HG03342 (cell line): ENCODE measurements around the gene THADA.
A peak's percentile ranks its signal among the peaks of the same experiment; 100 is the strongest.
"Not testable (repeated sequence)": the region's sequence is repeated elsewhere in the genome, so short reads cannot be mapped to it uniquely, and the experiment has no call there.

Experiments used
- ATAC-seq: cut with Tn5 transposase; IDR thresholded peaks from one replicate; pipeline ENCODE4 v1.9.1; 2021; ENCODE audit warnings: mild to moderate bottlenecking, moderate library complexity; ENCODE audit not compliant: unreplicated experiment

THADA gene

GRCh38 chr2:43540021-43540779 is 55.6 kb downstream of the THADA start:
- ATAC-seq: no peak

DNA sequence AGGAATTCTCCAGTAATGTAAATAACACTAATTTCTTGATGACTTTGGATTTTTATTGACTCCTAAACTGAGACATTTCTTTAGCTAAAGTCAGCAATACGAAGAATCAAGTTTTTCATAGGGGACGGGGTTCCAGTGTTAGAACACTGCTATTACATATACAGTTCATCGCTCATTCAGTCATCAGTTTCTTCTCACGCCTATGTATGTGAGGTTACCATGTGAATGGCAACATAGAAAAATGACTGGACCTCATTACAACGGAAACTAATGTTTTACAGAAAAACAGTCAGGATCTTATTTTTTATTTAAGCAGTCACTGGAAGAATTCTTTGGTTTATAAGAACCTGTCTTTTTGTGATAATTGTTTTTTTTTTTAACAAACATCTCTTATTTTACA is 56.4 kb downstream of the THADA start:
- ATAC-seq: no peak

DNA sequence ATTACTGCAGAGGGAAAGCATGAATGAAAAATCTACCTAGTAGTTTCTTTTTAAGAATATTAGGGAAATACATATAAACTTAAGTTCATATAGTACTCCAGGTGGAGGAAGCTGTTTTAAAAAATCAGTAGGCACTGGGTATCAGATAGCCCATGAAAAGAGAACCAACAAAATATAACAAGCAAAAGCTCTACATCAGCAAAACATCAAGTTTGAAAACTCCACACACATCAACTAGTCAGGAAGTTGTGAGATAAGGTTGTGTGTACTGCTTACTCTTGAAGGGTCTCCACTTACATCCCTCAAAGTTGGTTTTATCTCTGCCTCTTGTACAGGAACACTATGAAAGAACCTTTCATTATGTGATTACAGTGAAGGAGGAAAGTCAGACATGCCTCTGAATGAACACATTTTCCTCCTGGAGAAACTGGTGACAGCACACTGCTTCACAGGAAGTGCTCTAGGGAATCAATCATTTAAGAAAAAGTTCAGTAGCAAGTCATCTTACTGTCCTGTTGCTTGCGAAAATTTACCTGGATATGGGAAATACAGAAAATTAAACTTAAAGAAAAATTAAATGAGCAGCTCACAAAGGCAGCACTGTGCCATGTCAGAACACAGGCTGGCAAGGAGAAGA is 57.7 kb downstream of the THADA start:
- ATAC-seq: no peak

DNA sequence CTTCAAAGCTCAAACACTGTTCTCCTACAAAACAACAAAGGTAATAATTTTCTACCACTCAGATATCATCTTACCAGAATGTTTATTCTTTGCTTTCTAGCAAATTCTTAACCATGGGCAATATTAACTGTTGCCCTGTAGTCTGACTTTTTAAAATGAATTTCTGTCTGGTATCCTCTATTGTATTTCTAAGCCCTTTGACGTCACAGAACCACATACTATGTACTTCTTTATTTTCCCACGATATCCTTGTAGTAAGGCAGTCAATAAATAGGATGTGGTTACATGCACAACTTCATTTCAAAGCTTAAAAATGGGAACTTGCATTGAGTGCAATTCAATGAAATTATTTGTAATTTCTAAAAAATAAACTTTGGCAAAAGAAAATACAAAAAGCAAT is 58.7 kb downstream of the THADA start:
- ATAC-seq: no peak

GRCh38 chr2:43534569-43534968 is 61.3 kb downstream of the THADA start:
- ATAC-seq: no peak

DNA sequence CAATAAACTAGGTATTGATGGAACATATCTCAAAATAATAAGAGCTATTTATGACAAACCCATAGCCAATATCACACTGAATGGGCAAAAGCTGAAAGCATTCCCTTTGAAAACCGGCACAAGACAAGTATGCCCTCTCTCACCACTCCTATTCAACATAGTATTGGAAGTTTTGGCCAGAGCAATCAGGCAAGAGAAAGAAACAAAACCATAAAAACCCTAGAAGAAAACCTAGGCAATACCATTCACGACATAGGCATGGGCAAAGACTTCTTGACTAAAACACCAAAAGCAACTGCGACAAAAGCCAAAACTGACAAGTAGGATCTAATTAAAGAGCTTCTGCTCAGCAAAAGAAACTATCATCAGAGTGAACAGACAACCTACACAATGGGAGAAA is 63.3 kb downstream of the THADA start:
- ATAC-seq: not testable (repeated sequence)

GRCh38 chr2:43531251-43531650 is 64.6 kb downstream of the THADA start:
- no peak for ATAC-seq

DNA sequence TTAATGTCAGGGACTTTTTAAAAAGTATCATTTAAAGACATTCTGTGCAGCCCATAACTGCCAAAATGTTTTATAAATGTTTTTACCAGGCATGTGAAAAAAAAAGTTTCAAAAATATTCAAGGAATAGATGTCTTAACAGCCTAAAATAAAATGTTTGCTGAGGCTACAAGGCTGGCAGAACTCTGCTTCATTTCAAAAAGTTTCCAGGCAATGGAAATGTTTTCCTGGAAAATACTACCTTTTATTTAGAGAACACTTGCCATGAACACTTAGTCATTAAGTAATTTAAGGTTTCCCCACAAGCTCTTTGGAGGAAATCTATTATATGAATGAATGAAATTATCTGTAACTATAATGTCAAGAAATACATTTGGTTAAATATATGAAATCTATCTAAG is 68.8 kb downstream of the THADA start:
- no peak for ATAC-seq

DNA sequence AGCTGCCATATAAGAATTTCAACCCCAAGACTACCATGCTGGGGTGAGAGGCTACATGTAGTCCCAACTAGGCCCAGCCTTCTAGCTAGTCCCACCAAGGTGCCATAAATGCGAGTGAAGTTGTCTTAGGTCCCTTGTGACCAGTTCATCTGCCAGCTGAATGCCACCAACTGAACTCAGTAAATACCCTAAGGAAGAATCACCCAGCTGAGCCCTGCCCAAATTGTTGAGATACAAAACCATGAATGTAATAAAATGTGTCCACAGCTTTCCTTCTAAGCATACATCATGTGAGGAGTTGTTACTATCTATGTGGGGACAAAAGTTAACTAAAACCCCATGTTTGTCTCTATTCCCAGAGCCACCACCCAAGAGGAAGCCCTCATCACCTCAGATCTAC is 70.3 kb downstream of the THADA start:
- ATAC-seq: no peak

- ATAC-seq: no peak
These were observed 71.5 kb downstream of the THADA start for GRCh38 chr2:43524177-43524965.

DNA sequence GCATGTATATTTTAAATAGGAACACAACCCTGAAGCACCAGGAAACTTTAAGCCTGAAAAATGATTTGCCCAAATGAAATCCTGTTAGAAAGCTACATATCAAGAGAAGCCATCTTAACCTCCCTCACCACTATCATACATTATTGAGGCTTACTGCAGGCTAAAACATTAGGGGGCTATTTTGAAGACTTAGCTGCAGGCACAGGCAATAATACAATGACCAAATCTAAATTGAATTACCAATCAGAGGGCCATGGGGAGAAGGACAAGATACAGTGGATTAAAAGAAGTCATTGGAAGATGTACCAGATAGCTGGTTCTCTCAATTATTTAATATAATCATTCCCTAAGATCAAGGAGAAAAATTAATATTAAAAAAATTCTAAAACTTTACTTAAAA is 73.7 kb downstream of the THADA start:
- ATAC-seq: no peak

- ATAC-seq: no peak
These were observed 74.3 kb downstream of the THADA start for GRCh38 chr2:43521568-43521967.

DNA sequence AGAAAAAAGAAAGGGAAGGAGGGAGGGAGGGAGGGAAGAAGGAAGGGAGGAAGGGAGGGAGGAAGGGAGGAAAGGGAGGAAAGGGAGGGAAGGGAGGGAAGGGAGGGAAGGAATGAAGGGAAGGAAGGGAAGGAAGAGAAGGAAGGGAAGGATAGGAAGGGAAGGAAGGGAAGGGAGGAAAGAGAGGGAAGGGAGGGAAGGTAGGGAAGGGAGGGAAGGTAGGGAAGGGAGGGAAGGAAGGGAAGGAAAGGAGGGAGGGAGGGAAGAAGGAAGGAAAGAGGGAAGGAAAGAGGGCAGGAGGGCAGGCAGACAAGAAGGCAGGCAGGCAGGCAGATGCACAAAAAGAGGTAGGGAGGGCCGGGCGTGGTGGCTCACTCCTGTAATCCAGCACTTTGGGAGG is 74.9 kb downstream of the THADA start:
- ATAC-seq: no peak

GRCh38 chr2:43519643-43520221 is 76.1 kb downstream of the THADA start:
- ATAC-seq: no peak

GRCh38 chr2:43518718-43519117 is 77.1 kb downstream of the THADA start:
- ATAC-seq: no peak

- ATAC-seq: no peak
These were observed 77.7 kb downstream of the THADA start for GRCh38 chr2:43518181-43518580.

- ATAC-seq: no peak
These were observed 79.9 kb downstream of the THADA start for GRCh38 chr2:43515807-43516497.

DNA sequence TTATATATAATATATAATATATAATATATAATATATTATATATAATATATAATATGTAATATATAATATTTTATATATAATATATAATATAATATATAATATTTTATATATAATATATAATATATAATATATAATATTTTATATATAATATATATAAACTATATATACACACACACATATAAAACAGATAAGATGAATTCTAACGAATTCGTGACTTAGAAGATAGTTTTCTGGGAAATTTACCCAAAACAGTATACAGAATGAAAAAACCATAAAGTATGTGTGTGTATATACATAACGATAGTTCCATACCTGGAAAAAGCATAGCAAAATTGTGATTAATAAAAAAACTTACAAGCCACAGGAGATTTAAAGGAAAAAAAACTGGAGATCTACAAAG is 80.6 kb downstream of the THADA start:
- no peak for ATAC-seq

DNA sequence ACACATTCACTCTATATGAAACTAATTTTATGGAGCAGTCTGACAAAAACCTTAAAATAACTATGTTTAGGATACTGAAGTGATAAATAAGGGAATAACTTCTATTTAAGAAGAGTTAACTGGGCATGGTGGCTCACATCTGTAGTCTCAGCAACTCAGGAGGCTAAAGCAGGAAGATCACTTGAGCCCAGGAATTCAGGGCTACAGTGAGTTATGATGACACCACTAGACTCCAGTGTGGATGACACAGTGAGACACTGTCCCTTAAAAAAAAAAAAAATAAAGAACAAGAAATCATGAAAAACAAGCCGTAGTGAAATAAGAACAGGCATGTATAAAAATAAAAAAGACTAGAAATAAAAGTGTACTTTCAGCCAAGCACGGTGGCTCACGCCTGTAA is 82.0 kb downstream of the THADA start:
- no peak for ATAC-seq

DNA sequence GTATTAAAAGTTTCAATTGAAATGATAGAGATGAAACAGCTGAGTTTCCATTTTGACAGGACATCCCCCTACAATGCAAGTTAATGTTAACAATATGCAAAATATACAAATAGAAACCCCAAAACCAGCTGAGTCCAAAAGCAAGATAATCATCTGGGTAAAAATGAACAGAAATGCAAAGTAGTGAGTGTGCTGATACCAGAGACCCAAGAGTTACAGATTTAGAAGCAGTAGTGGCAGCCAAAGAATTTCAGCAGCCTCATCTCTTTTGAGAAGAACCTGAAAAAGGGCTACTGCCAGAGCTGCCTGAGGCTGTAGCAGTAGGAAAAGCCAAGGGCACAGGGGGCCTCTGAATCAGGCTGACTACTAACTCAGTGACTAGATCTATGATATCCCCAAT is 82.6 kb downstream of the THADA start:
- peak; percentile 63 for ATAC-seq

- no peak for ATAC-seq
These were observed 84.6 kb downstream of the THADA start for GRCh38 chr2:43511199-43511598.
